GM18520 (cell line): ENCODE measurements around the gene MAST2.
"Not testable (repeated sequence)": the region's sequence is repeated elsewhere in the genome, so short reads cannot be mapped to it uniquely, and the experiment has no call there.

Experiments
- ATAC-seq: cut with Tn5 transposase; IDR thresholded peaks from one replicate; pipeline ENCODE4 v1.9.1; 2021; ENCODE audit not compliant: unreplicated experiment

Gene MAST2

DNA sequence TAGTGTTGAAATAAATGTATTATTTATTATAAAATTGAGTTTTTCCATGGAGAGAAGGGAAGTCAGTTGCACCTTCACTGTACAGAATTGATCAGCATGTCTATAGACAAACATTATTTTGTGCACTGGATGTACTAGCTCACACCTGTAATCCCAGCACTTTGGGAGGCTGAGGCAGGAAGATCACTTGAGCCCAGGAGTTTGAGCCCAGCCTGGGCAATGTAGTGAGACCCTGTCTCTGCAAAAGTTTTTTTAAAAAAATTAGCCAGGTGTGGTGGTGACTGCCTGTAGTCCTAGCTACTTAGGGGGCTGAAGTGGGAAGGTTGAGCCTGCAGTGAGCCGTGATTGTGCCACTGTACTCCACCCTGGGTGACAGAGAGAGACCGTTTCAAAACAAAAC, 87.7 kb downstream of the MAST2 start:
- ATAC-seq = no peak

DNA sequence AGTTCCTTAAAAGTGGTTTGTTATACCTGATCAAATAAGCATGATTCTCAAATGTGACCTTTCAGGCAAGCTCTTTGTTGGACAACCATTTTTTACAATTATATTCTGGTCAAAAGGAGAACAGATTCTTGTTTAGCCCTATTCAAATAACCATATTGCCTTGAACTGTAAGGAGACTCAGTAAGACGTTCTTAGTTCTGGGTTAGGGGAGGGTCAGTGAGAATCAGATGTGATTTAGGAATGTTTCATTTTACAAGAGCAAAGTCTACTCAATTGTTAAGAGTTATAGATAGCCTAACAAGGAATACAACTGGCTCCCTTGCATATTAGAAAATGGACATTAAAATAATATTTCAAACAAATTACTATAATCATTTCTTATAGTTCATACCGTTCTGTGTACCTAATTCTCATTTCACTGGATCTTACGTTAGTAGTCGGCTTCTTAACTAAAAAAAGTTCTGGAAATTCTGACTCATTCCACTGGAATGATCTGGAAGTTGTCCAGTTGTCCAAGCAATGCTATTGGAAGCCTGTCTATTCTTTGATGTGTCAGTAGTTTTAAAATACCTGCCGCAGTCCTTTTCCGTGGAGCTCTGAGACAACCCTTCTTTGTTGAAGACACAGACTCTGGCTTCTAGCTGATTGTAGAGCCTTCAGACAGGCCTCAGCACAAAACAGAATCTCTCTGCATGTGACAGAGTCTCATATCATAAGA, 88.8 kb downstream of the MAST2 start:
- no peak for ATAC-seq

GRCh38 chr1:45894331-45894730, 90.9 kb downstream of the MAST2 start:
- no peak for ATAC-seq

- no peak for ATAC-seq
These were observed 91.5 kb downstream of the MAST2 start for GRCh38 chr1:45894921-45895320.

GRCh38 chr1:45895406-45895805, 92.0 kb downstream of the MAST2 start:
- ATAC-seq = no peak

DNA sequence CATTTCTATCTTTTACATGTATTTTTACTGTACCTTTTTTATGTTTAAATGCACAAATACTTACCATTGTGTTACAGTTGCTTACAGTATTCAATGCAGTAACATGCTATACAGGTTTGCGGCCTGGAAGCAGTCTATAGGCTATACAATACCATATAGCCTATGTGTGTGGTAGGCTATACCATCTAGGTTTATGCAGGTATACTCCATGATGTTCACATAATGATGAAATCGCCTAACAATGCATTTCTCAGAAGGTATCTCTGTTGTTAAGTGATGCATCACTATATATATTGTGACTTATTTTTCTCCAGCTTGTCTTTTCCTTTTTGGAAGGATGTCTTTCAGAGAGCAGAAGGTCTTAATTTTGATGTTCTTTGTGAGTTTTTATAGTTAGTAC, 103.5 kb downstream of the MAST2 start:
- ATAC-seq = no peak

GRCh38 chr1:45908611-45909140, 105.3 kb downstream of the MAST2 start:
- ATAC-seq = no peak

GRCh38 chr1:45911634-45912033, 108.2 kb downstream of the MAST2 start:
- no peak for ATAC-seq

GRCh38 chr1:45913183-45913683, 109.8 kb downstream of the MAST2 start:
- no peak for ATAC-seq

GRCh38 chr1:45913731-45914501, 110.5 kb downstream of the MAST2 start:
- ATAC-seq = no peak

GRCh38 chr1:45914836-45915235, 111.4 kb downstream of the MAST2 start:
- ATAC-seq = no peak

GRCh38 chr1:45922374-45922773, 119.0 kb downstream of the MAST2 start:
- no peak for ATAC-seq

DNA sequence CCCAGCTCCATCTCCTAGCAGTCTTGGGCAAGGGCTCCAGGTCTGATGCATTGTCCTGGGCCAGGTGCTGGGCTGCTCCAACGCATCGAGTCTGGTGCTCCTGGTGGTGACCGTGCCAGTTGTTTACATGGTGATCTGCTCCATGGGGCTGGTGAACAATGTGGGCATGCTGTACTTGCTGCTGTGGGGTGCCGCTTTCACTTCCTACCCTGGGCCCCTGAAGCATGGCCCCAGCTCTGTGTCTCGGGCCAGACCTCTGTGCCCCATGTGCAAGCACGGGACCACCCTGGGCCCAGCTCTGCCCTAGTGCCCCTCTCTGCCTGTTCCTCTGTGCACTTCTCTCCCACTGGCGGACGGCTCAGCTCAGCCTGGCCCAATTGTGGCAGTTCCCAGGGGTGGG, 119.4 kb downstream of the MAST2 start:
- no peak for ATAC-seq

DNA sequence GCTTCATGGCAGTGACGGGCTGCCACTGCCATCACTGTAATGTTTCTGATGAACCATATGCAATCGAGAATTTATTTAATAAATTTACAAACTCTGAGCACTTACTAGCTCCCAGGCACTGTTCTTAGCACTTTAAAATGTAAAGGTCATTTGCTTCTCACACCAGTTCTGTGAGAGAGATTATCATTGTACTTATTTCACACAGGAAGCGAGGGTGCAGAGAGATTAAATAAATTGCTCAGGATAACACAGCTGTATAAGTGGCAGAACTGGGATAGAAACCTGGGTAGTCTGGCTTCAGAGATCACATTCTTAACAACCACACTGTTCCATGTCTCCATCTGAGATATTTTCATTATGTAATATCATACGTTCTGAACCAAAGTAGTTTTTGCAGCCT, 119.9 kb downstream of the MAST2 start:
- no peak for ATAC-seq

DNA sequence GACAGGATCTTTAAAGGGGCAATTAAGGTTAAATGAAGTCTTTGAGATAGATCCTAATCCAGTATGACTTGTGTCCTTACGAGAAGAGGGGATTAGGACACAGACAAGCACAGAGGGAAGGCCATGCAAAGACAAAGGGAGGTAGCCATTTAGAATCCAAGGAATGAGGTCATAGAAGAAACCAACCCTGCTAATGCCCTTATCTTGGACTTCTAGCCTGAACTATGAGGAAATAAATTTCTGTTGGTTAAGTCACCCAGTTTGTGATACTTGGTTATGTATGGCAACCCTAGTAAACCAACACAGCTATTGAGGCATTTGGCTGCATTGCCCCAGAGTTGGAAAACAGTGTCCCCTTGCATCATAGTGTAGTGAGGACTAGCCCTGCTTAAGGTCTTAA, 121.3 kb downstream of the MAST2 start:
- ATAC-seq = no peak

DNA sequence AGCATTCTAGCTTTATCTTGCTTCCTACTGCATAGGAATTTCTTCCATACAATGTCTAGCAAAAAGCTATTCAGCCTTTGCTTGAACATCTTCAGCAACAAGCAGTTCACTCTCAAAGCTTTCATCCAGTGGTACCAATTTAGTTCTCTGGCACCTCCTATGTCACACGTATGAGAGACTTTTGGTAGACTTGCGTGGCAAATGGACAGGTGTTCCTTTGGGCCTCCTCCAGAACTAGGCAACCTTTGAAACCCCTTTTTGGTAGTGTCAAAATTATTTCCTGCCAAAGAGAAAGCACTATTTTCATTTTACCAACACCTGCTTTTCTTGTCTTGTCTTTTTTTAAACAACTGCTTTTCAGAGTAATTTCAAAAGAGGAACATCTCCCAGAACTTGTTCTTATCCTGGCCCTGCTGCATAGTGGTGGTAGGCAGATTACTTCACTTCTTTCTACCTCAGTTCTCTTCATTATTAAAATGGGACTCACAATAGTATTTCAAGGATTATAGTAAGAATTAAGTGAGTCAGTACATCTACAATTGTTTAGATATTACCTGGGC, 122.4 kb downstream of the MAST2 start:
- no peak for ATAC-seq

DNA sequence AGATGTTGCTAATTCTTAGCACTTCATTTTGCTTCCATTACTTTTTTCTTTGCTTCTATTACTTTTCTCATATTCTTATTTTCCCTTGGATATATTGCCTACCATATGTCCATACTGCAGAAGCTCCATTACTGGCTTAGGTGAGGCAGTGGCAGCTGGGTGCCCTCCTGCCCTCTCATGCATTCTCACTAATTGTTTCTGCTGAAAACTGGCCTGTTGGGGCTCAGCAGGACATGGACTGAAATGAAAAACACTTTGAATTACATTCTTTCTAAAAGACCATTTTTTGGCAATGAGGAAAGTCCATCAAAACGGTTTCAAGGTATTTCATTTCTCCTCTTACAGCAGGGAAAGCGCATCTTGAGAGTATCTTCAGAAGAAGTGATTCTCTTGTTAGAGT, 122.9 kb downstream of the MAST2 start:
- no peak for ATAC-seq

GRCh38 chr1:45927231-45927915, 124.0 kb downstream of the MAST2 start:
- not testable (repeated sequence) for ATAC-seq

- ATAC-seq = no peak
These were observed 125.2 kb downstream of the MAST2 start for GRCh38 chr1:45928486-45929205.

GRCh38 chr1:45929257-45929687, 125.9 kb downstream of the MAST2 start:
- ATAC-seq = no peak
